ENCODE results near the gene MRPL49.
"Not testable (repeated sequence)": the region's sequence is repeated elsewhere in the genome, so short reads cannot be mapped to it uniquely, and the experiment has no call there.

The MRPL49 gene

GRCh38 chr11:65132988-65133700 lies 11.0 kb downstream of the MRPL49 start:
- DNase-seq (ENCODE audit: low spot score): peak; percentile 78

- DNase-seq (ENCODE audit: low spot score): no peak
Observed at GRCh38 chr11:65133724-65134123, 11.6 kb downstream of the MRPL49 start.

- peak; percentile 94 for DNase-seq (ENCODE audit: low spot score)
Observed at GRCh38 chr11:65134240-65134951, 12.3 kb downstream of the MRPL49 start, which contains the start of gene SYVN1. Gene SYVN1 (minus strand): TSS chr11:65134519. CDS start chr11:65133601, 918 bp downstream.

- DNase-seq (ENCODE audit: low spot score): peak; percentile 96
Observed at GRCh38 chr11:65134952-65135632, 13.0 kb downstream of the MRPL49 start.

- peak; percentile 7 for DNase-seq (ENCODE audit: low spot score)
Observed at GRCh38 chr11:65135633-65136145, 13.6 kb downstream of the MRPL49 start.

- no peak for DNase-seq (ENCODE audit: low spot score)
Observed at GRCh38 chr11:65136515-65137096, 14.5 kb downstream of the MRPL49 start.

- DNase-seq (ENCODE audit: low spot score): no peak
Observed at GRCh38 chr11:65141896-65142494, 19.9 kb downstream of the MRPL49 start.

- no peak for DNase-seq (ENCODE audit: low spot score)
Observed at GRCh38 chr11:65147352-65148075, 25.4 kb downstream of the MRPL49 start.

- DNase-seq (ENCODE audit: low spot score): no peak
Observed at GRCh38 chr11:65148657-65149056, 26.5 kb downstream of the MRPL49 start.

- DNase-seq (ENCODE audit: low spot score): not testable (repeated sequence)
Observed at GRCh38 chr11:65150131-65150508, 28.0 kb downstream of the MRPL49 start.

- no peak for DNase-seq (ENCODE audit: low spot score)
Observed at GRCh38 chr11:65150509-65151299, 28.6 kb downstream of the MRPL49 start.

- no peak for DNase-seq (ENCODE audit: low spot score)
Observed at GRCh38 chr11:65151331-65151899, 29.3 kb downstream of the MRPL49 start.

- DNase-seq (ENCODE audit: low spot score): no peak
Observed at GRCh38 chr11:65152122-65152521, 30.0 kb downstream of the MRPL49 start.

GRCh38 chr11:65156256-65156655 lies 34.1 kb downstream of the MRPL49 start:
- no peak for DNase-seq (ENCODE audit: low spot score)

- no peak for DNase-seq (ENCODE audit: low spot score)
Observed at GRCh38 chr11:65156926-65157325, 34.8 kb downstream of the MRPL49 start.

GRCh38 chr11:65157336-65157735 lies 35.2 kb downstream of the MRPL49 start:
- no peak for DNase-seq (ENCODE audit: low spot score)

- peak; percentile 28 for DNase-seq (ENCODE audit: low spot score)
Observed at GRCh38 chr11:65159012-65159411, 36.9 kb downstream of the MRPL49 start.

GRCh38 chr11:65160643-65161042 lies 38.5 kb downstream of the MRPL49 start:
- DNase-seq (ENCODE audit: low spot score): no peak

GRCh38 chr11:65163684-65164083 lies 41.6 kb downstream of the MRPL49 start:
- no peak for DNase-seq (ENCODE audit: low spot score)

Measured in NAMALWA (cell line).